GM12891 (cell line): ENCODE data around the gene TRAF6.

Experiments used
- PAX5 ChIP-seq: IDR thresholded peaks from 2 replicates; pipeline ENCODE4 v1.6.1; 2011; ENCODE audit warnings: low read length, moderate library complexity, mild to moderate bottlenecking; ENCODE audit not compliant: insufficient read depth, severe bottlenecking
- POLR2A ChIP-seq: IDR thresholded peaks from 2 replicates; pipeline ENCODE4 v1.6.1; 2011; ENCODE audit warnings: low read depth, low read length, control low read depth
- POLR2AphosphoS5 ChIP-seq: IDR thresholded peaks from 2 replicates; pipeline ENCODE4 v1.6.1; 2011; ENCODE audit warnings: low read depth, low read length, control low read depth
- TAF1 ChIP-seq: IDR thresholded peaks from 2 replicates; pipeline ENCODE4 v1.6.1; 2011; ENCODE audit warnings: low read depth, low read length, control low read depth

GRCh38 chr11:36447947-36448346 is 62.1 kb downstream of the TRAF6 start:
- TF ChIP-seq PAX5 (no peak), POLR2AphosphoS5 (no peak), POLR2A (no peak), TAF1 (no peak)
